Activated CD4-positive, CD25-positive, alpha-beta regulatory T cell (primary cell): ENCODE data around the gene FBXL2.

Experiments
- DNase-seq, 4 experiments: peaks; one replicate each; lab custom pipeline; 2025; lab: John Stamatoyannopoulos, UW

FBXL2 gene, protein sequence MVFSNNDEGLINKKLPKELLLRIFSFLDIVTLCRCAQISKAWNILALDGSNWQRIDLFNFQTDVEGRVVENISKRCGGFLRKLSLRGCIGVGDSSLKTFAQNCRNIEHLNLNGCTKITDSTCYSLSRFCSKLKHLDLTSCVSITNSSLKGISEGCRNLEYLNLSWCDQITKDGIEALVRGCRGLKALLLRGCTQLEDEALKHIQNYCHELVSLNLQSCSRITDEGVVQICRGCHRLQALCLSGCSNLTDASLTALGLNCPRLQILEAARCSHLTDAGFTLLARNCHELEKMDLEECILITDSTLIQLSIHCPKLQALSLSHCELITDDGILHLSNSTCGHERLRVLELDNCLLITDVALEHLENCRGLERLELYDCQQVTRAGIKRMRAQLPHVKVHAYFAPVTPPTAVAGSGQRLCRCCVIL

DNA sequence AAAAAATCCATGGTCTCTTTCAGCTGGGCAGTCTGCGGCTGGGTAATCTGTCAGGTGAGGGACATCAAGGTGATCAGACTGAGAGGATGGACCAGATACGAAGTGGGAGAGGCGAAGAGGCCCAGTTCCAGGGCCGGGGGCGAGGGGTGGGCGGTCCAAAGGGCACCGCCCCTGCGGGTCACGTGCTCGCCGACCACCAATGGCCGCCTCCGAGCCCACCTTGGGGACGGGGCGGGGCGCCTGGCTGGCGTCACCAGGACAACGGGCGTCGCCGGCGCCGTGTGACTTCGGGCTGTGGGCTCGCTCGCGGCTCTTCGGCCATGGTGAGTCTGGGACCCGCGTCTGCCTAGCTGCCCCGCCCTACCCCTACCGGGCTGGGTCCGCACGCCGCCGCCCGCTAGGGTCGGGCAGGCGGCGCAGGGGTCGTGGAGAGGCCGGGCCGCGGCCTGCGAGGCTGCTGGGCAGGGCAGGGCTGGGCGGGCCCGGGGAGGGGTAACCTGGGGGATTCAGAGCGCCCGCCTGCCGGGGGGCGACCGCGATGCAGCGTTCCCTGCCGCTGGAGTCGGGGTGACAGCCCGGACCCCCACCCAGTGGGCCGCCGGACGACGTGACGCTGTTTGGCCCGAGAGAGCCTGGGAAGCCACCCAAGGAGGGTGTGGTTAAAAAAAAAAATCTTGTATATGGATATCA, at the start of gene FBXL2:
TSS of gene FBXL2 (plus strand) at position 250 of the 690 bp plus-strand sequence. CDS start at position 321, 71 bp downstream.
- peak in 1 of 4 experiments; percentile 4 for DNase-seq

DNA sequence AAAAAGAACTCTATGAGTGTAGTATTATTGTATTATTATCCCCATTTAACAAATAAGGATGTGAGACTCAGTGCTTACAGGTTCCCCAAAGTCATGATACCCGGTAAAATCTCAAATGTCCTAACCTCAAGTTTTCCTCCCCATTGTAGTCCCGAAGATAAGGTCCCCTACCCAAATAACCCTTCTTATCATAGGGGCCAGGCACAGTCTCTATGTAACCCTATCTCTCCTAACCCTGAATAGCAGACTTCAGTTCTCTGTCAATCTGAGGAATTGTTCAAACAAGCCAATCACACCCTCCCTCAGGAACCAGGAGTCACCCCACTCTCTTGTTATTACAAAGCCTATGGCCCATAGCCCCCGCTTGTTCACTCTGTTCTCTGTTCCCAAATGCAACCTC, 48.2 kb upstream of the FBXL2 start:
- DNase-seq: no peak

DNA sequence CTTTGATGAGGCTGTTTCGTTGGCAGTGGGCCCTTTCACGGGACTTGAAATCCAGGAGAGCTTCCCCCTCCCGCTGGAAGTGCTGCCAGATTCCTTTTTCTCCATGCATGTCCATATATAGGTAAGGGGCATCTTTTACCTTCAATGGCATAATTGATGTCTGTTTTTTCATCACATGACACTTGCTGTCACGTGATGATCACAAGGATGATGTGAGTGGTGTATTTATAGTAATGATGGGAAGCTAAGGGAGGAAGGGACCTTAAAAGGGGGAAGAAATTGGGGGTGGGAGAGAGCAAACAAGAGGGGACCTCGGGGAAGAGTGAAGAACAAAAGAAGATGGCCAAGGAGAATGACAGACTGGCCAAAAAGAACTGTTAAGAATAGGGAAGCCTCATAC, 47.3 kb upstream of the FBXL2 start:
- DNase-seq: no peak

DNA sequence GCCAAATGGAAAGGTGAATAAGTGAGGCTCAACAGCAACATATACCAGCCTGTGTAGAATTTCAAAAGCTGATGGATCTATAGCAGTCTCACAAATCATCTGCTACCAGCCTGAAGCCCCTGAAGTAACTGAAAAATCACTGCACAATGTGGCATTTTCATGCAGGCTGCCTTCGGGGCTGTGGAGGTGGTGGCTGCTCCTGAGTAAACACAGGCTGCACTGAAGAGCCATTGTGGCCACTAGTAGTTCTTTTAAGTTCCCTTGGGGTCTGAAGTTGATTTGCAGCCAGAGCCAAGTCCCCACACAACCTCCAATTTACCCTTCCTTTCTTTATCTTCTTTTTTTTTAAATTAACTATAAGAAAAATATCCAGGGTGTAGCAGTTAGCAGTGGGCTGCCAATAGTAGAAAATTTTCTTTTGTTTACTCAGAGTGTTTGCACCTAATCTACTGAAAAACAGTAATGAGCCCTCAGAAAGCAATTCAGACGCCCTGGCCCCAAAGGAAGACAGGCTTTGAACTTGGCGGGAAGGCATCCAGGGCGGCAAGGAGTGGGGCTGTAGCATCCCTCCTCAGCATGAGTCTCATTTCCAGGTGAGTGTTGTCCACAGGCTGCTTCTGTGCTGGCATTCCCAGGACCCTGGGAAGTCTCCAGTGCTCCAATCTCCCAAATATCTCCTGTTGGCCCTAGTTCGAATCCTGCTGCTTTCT, 45.3 kb upstream of the FBXL2 start:
- no peak for DNase-seq

DNA sequence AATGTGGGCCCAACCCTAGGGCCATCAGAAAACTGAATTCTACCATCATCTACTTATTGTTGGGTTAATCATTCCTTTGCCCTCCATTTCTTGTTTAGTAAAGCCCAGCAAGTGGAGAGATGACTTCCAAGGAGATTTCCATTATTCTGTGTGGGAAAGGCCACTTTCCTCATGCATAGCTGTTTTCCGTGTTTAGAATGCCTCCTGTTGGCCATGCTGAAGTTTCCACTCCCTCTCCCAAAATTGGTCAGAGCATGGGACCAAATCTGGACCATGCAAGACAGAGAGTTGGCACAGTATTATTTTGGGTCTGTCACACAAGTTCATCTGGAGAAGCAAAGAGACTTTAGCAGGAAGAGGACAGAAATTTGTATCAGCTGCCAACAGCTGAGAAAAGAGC, 43.4 kb upstream of the FBXL2 start:
- DNase-seq: no peak

DNA sequence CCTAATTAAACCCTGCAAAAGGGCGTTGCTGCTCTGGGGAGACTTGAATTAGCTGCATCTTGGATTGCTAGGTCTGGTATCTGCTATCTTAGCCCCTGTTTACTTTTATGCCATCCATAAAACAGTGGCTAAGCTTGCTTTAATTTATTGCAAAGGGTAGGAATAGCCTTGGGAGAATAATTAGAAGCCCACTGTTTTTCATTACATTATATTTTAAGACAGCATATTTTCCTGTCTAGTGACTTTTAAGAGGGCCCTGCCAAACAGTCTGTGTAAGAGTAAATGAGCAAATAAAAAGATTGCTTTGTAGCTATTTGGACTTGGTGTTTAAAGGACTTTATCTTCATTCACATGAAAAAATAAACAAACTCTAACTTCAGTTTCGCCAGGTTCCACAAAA, 41.2 kb upstream of the FBXL2 start:
- no peak for DNase-seq

DNA sequence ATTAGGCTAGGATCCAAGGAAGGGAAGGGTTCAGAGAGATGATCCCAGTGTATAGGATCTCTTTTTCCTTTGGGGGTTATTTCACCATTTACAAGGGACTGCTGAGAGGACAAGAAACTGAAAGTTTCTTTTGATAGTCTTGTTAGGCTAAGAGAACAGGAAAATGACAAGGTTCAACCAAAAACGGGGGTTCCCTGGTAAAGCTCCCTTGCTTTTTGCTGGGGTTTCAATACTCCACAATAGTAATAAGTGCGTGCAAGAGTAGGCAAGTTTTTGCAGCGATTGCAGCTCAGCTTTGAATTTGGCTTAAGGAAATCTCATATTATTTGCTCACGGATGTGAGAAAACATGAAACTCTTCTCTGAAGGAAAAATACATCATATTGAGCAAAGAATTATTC, 39.8 kb upstream of the FBXL2 start:
- no peak for DNase-seq

DNA sequence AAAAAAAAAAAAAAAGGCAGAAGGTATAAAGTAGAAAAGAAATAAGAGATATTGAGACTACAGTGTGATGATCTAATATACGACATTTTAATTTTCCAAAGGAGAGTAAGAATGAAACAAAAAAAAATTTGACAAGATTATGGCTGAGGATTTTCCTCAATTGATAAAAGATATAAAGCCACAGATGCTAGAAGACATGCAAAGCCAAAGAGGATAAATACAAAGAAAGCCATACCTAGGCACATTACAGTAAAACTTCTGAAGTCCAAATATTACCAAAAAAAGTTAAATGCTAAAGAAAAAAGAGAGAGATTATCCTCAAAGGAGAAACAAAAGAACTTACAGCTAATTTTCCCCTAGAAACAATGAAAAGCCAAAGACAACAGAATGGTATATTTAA, 38.3 kb upstream of the FBXL2 start:
- no peak for DNase-seq

DNA sequence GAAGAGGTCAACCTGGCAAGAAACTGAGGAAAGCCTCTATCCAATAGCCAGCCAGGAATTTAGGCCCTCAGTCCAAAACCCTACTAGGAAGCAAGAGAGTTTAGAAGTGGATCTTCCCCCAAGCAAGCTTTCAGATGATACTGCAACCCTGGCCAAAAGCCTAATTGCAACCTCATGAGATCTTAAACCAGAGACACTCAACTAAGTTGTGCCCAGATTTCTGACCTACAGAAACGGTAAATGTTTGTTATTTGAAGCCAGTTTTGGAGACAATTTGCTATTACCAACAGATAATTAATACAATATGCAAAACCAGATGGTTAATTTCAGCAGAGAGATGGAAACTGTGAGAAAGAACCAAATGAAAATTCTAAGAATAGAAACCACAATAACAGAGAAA, 37.0 kb upstream of the FBXL2 start:
- no peak for DNase-seq

DNA sequence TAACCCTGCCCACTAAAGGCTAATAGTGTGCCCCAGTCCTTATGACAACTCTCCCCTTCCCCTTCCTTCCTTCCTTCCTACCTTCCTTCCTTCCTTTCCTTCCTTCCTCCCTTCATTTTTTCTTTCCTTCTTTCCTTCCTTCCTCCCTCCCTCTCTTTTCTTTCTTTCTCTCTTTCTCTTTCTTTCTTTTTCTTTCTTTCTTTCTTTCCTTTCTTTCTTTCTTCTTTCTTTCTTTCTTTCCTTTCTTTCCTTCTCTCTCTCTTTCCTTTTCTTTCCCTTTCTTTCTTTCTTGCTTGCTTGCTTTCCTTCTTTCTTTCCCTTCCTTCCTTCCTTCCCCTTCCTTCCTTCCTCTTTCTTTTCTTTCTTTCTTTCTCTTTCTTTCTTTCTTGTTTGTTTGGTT, 30.5 kb upstream of the FBXL2 start:
- no peak for DNase-seq

DNA sequence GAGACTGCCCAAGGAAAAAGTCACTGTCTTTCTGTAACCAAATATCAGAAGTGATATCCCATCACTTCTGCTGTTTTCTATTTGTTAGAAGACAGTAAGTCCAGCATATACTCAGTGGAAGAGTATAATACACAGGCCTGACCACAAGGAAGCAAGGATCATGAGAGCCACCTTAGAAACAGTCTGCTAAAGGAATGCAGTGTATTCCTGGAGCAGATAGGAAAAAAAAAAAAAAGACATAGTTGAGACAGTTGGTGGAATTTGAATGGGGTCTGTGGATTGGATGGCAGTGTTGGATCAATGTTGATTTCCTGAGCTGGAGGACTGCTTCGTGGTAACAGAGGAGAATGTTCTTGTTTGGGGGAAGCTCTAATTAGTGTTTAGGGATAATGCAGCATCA, 26.5 kb upstream of the FBXL2 start:
- no peak for DNase-seq

DNA sequence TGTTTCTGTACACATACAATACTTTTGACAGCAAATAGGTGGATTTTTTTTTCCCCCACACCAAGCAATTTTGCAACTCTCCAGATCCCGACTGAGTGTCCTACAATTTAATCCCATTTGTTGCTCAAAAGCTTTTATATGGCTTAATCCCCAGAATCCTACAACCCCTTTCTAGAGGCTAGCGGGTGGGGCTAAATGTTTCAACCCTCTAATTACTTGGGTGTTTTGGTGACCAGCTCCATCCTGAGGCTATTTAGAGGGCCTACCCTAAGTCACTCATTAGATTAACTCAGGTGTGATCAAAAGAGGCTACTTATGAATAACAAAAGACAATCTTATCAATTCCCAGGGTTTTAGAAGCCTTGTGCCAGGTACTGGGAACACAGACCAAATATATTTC, 21.0 kb upstream of the FBXL2 start:
- DNase-seq: no peak

DNA sequence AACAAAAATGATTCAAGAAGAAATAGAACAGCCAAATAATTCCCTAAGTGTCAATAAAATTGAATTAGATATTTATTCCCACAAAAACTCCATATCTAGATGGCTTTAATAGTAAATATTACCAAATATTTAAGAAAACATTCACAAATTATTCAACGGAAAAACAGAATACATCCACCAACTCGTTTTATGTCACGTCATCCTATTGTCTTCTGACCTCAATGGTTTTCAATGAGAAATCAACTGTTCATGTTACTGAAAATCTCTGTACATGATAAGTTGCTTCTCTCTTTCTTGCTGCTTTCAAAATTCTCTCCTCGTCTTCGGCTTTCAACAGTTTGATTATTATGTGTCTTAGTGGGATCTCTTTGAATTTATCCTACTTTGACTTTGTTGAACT, 17.1 kb upstream of the FBXL2 start:
- DNase-seq: no peak

DNA sequence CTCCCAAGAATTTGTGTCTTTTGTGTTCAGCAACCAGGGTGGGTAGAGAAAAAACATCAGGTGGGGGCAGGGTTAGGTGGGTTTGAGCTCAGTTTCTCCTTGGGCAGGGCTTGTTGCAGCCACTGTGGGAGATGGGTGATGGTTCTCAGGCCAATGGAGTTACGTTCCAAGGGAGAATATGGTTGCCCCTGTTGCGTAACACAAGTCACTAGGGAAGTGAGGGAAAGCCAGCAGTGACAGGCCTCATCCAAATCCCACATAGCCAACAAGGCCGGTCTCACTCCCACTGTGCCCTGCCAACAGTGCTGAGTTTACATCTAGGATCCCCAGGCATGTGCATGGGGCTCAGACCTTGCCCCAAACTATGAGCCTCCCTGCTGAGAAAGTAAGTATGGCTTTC, 7.9 kb upstream of the FBXL2 start:
- no peak for DNase-seq

DNA sequence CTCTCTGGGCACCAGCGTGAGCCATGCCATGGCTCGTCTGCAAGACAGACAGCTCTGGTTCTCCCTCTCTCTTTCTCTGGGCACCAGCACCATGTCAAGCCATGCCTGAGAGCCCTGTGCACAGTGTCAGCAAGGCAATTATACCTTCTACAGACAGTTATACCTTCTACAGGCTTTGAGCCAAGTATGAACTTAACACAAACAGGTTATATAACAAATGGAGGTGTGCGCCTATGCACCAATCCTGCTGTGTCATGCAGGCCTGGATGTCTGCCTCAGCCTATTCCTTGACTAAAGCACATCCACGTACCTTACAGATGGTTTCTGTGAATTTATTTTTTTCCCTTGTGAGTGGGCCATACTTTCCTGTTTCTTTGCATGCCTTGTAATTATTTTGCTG, 5.9 kb upstream of the FBXL2 start:
- no peak for DNase-seq

DNA sequence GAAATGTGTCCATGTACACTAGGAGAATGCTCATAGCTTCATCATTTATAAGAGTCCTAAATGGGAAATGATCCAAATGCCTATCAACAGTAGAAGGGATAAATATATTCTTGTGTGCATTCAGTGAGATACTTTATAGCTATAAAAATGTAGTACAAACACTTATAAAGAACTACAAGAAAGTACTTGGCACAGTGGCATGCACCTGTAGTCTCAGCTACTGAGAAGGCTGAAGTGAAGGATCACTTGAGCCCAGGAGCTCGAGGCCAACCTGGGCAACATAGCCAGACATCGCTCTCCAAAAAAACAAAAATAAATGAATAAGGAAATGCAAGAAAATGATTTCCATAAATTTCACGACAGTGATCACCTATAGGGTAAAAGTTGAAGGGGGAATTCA, 3.6 kb upstream of the FBXL2 start:
- DNase-seq: no peak

DNA sequence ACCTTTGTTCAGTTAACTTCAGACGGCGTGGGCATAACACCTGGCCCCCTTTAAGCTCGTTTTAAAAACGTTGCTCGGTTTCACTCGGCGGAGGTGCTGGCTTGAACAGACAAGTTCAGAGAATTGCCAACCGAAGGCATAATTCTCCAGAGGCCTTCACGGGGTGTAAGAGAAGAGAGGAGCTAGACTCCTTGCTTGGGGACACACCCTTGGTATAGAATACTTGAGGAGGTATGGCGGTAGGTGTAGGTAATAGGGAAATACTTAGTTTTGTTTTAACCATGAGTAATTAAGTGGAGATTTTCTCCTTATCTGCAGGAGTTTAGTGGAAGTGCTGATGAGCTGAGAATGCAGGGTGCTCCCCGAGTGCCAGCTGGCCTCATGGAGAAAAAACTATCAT, 921 bp downstream of the FBXL2 start:
- DNase-seq: no peak

DNA sequence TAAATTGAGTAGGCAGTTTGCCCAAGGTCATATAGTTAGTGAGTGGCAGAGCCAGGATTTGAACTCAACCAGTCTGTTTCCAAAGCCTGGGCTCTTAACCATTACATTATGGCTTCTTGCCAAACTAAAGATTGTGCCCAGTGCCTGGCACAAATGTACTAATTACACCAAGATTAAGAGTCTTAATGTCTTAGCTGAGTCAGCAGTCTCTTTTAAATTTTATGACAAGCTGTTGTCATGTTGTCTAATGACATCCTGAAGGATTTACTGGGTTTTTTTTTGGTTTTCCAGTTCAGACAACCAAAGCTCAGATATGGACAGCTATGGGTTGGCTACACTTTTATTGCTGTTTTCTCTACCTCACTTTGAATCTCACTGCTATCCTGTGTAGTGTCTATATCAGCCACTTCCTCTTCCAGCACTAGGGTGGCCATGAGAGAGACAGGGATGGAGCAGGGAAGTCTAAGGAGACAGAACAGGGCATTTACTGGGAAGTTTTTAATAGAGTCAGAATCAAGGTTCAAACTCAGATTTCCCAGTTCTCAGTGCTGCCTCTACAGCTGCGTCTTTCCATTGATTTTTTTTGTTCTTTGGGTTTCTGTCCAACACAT, 10.5 kb downstream of the FBXL2 start:
- DNase-seq: no peak

DNA sequence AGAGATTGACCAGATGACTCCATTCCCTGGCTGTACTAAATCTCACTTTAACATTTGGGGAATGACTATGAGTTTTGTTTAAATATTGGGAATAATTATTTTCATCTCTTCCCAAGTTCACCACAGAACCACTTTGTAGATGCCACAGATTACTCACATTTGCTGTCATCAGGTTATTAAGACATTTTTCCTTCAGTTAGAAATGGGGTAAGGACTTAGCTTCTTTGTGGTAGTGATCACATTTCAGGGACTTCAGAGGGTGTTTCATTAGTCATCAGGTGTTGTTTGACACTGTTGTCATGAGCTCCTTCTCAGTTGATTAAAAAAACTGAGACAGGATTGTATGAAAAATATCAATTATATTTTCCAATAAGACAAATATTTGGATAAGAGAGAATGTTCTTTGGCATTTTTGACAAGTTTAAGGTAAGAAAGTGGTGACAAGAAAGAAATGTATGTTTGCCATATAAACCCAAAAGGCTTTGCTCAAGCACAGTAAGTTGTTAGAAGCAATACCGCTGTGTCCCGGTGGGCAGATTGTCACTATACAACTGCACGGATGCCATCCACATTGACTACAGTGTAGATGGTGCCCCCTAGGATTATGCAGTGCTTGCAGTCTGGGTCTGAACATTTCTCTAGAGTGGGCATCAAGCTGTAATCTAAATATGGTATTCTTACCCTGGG, 22.3 kb downstream of the FBXL2 start:
- no peak for DNase-seq

DNA sequence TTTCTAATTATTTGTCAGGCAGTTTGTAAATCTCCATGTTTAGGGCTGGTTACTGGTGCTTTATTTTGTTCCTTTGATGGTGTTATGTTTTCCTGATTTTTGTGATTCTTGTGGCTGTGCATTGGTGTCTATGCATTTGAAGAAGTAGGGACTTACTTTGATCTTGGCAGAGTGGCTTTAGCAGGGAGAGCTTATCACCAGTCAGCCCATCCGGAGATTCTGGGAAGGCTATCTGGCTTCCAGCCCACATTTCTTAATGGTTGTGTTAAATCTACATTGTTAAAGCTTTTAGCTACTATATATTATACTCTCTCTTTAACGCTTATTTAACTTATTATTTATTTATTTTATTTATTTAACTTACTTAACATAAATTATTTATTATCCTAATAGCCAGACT, 35.1 kb downstream of the FBXL2 start:
- no peak for DNase-seq

DNA sequence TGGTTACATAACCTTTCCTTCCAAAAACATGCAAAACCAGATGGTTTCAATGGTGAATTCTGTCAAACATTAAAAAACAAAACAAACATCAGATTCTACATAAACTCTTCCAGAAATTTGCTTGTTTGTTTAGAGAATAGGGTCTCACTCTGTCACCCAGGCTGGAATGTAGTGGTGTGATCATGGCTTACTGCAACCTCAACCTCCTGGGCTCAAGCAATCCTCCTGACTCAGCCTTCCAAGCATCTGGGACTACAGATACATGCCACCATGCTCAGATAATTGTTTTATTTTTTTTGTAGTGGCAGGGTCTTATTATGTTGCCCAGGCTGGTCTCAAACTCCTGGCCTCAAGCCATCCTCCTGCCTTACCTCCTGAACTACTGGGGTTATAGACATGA, 36.1 kb downstream of the FBXL2 start:
- DNase-seq: no peak

DNA sequence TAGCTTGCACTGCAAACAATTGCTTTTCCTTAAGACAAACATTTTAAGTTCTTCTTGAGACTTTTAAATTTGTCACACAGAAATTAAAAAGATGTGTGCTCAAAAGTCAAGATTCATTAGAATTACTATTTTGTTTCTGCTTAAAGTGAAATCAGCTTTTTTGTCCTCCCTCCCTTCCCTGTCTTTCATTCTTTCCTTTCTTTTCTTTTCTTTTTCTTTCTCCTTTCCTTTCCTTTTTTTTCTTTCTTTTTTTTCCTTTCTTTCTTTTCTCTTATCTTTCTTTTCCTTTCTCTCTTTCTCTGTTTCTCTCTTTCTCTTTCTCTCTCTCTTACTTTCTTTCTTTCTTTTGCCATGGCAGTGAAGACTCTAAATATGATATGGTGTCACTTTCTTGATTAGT, 37.8 kb downstream of the FBXL2 start:
- no peak for DNase-seq
